Stimulated activated CD4-positive, alpha-beta T cell treated with anti-CD3 and anti-CD28 coated beads, Interleukin-15, amount 100 ng/mL, for 1 hour (primary cell): ENCODE measurements around the gene GLTPD2.
"Not testable (repeated sequence)": the region's sequence is repeated elsewhere in the genome, so short reads cannot be mapped to it uniquely, and the experiment has no call there.

Experiments
- DNase-seq, 2 donors: peaks; one replicate each; pipeline ENCODE4 v3.0.0-alpha.2; 2020; ENCODE audit warnings: low read depth in 1 of 2, low spot score in 1 of 2

Gene GLTPD2

DNA sequence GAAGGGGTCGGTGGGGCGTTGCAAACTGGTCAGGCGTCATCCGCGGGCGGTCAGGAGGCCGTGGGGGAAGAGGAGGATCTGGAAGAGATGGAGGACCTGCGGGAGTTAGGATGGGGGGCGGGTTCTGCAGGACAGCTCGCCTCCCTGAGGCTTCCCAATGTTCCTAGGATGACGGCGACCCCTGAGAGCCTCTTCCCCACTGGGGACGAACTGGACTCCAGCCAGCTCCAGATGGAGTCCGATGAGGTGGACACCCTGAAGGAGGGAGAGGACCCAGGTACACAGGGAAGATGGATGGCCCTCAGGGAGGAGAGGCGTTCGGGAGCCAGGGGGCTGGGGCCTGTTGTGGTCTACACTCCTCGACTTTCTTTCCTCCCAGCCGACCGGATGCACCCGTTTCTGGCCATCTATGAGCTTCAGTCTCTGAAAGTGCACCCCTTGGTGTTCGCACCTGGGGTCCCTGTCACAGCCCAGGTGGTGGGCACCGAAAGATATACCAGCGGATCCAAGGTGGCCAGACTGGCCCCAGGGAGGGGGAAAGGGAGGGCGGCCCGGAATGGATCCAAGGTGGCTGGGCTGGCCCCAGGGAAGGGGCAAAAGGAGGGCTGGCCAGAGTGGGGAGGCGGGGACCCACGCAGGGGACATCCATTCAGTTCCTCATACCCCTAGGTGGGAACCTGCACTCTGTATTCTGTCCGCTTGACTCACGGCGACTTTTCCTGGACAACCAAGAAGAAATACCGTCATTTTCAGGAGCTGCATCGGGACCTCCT, 19.0 kb downstream of the GLTPD2 start:
- DNase-seq: no peak

- DNase-seq: no peak
These were observed 19.6 kb downstream of the GLTPD2 start for GRCh38 chr17:4808378-4808767.

GRCh38 chr17:4810696-4811290, 22.0 kb downstream of the GLTPD2 start:
- no peak for DNase-seq

DNA sequence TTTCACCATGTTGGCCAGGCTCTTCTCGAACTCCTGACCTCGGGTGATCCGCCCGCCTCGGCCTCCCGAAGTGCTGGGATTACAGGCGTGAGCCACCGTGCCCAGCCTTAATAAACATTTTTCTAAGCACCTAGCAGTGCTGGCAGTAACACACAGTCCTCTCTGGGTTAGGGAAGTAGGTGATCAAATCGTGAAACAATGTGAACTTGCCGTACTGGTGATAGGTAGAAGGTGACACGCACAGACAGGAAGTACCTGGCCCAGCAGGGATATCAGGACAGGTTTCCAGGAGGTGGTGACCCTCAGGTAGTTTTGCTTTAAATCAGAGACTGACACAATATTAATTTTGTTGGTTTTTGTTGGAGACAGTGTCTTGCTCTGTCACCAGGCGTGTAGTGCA, 22.7 kb downstream of the GLTPD2 start:
- DNase-seq: no peak

GRCh38 chr17:4812690-4813089, 23.9 kb downstream of the GLTPD2 start:
- DNase-seq: no peak

DNA sequence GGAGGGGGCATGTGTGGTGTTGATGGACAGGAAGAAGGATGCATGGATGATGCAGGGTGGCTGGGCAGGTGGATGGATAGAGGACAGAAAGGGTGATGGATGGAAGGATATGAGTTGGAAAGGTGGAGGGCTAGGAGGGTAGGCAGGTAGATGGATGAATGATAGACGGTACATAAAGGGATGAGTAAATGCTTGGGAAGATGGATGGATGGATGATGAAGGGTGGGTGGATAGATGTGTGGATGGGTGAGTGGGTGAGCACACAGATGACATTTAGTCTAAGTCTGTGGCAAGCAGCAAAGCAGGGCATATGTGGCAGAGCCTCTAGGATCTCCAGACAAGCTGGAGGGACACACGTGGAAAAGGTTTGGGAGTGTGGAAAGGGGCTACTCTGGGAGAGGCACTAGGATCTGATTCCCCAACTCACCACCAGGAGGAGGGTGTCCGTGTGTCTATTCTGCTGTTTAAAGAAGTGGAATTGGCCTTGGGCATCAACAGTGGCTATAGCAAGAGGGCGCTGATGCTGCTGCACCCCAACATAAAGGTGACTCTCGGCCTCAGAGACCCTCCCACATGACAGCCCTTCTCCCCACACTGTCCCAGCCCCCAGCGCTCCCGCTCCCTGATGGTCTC, 26.4 kb downstream of the GLTPD2 start:
- DNase-seq: no peak

DNA sequence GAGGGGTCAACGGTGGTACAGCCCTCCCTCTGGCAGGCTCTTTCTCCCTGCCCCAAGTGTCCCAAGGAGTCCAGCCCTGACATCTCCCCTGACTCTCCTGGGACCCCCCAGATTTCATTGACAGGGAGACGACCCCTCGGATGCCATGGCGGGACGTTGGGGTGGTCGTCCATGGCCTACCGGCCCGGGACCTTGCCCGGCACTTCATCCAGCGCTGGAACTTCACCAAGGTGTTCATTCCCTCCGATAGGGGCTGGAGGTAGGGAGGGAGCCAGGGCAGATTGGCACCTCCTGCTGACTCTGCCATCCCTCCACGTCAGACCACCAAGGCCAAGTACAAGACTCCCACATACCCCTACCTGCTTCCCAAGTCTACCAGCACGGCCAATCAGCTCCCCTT, 28.1 kb downstream of the GLTPD2 start:
- DNase-seq: no peak

- no peak for DNase-seq
These were observed 29.5 kb downstream of the GLTPD2 start for GRCh38 chr17:4818276-4818675.

GRCh38 chr17:4822835-4823234, 34.1 kb downstream of the GLTPD2 start:
- no peak for DNase-seq

GRCh38 chr17:4823373-4824089, 34.8 kb downstream of the GLTPD2 start:
- DNase-seq: no peak

- no peak for DNase-seq
These were observed 38.6 kb downstream of the GLTPD2 start for GRCh38 chr17:4827399-4827798.

DNA sequence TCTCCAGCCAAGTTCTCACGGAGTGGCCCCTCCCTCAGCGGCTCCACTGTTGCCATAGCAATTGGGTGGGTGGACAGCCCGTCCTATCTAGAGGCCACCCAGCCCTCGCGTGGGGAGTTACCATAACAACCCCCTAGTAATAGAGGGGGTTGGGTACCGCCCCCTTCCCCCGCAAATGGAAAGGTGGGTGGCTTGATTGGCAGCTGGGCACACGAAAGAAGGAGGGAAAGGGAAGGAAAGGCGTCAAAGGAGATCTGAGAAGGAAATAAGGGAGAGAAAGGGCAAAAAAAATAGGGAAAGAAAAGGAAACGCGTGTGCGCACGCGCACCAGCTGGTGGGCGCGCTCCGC, 44.0 kb downstream of the GLTPD2 start:
- not testable (repeated sequence) for DNase-seq

DNA sequence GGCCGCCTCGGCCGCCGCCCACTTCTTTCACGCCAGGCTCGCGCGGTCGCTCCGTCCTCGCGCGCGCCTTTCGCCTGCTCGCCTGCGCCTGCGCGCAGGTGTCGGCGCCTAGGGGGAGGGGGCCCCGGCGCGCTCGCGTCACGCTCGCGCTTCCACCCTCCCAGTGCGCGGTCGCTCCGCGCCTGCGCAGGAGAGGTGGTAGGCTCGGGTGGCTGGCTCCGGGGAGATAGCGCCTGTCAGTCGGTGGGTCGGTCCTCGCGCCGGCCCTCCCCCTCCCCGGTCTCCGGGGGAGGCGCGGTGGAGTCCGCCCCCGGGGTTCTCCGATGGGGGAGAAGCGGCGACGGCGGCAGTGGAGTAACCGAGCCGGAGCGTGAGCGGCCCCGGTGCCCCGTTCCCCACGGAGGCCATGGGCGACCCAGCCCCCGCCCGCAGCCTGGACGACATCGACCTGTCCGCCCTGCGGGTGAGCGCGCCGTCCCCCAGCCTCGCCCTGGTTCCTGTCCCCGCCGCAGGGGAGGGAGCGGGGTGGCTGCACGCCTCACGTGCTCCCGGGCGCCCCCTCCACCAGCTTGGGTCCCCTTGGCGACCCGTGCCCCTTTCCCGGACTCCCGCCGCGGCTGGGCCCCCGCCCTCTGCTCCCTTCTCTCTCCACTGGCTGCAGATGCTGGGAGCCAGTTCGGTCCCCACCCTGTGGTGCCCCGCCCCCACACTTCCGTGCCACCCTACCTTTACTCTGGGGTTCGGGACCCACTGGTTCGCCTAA, 44.6 kb downstream of the GLTPD2 start, which contains the start of gene MINK1:
Gene MINK1 (plus strand): TSS at position 163 of the 763 bp plus-strand sequence. CDS start 244 bp downstream, at position 407.
- DNase-seq: peak; percentile 80 to 84

DNA sequence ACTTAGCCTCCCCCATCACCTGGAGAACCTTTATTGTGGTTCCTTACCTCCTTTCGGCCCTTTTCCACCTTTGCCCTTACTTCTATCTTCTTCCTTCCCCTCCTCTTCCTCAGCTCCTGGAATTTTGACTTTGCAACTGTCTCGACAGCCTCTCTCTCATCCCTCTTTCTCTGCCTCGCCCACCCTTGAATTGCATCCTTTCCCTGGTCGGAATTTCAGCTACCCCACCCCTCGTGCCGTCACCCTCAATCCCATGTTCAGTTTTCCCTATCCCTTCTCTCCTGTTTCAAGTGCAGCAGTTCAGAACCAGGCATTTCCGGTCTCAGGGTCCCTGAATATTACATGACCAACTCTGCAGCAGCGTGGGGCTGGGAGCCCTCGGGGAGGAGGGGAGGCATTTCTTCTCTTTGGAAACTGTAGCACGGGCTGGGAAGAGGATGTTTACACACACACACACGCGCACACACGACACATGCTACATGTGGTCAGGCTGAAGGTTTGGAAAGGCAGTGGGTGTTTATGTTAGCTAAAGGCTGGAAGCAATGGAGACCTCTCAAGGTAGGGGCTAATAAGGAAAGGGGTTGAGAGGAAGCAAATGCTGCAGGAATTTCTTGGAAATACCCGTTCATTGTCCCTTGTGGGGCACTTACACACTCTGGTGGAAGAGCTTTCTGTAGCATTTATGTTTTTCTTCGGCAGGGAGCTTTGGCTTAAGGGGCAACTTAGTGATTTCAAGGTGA, 45.3 kb downstream of the GLTPD2 start:
- no peak for DNase-seq

GRCh38 chr17:4834681-4835020, 45.9 kb downstream of the GLTPD2 start:
- no peak for DNase-seq

GRCh38 chr17:4836221-4836620, 47.5 kb downstream of the GLTPD2 start:
- DNase-seq: no peak

- no peak for DNase-seq
These were observed 48.9 kb downstream of the GLTPD2 start for GRCh38 chr17:4837471-4838308.

DNA sequence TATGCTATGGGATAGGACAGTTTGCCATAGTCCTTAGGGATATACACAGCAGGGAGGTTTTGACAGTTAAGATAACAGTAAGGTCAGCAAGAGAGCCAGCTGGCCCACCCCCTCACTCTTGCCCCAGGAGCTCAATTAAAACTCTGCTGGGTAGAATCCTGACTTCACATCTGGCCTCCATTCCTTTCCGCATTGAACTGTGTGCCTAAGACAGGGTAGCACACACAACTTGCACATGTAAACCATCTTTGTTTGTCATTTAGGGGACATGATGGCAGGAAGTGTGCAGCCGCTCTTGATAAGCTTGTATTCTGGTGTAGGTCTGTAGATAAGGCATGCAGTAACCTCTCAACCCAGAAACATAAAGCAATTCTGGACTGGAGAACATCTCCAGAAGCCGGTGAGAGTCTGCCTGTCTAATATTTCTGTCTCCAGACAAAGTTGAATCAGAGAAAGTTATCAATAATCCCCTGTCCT, 49.6 kb downstream of the GLTPD2 start:
- DNase-seq: no peak

GRCh38 chr17:4839221-4839620, 50.5 kb downstream of the GLTPD2 start:
- DNase-seq: no peak
